CD4-positive, alpha-beta memory T cell (primary cell): ENCODE data around the gene LRIT1. TPM values are rescaled to one million over a fixed set of nuclear protein-coding genes. Genes with fewer than 3 reads are reported as not detected.
"Not testable (repeated sequence)": the region's sequence is repeated elsewhere in the genome, so short reads cannot be mapped to it uniquely, and the experiment has no call there.

Source experiments
- CTCF ChIA-PET: fragments of 350-600 bp; sonication (Branson Sonifier 250); formaldehyde crosslinking; loops from one replicate; lab custom pipeline; 2021; ENCODE audit warnings: inconsistent platforms; ENCODE audit not compliant: partially characterized antibody; lab: Charles Lee
- POLR2A ChIA-PET: fragments of 350-600 bp; sonication (Branson Sonifier 250); formaldehyde crosslinking; loops from one replicate; lab custom pipeline; 2021; ENCODE audit not compliant: partially characterized antibody; lab: Charles Lee
- DNase-seq, 5 donors: peaks; one replicate each; pipeline versions ENCODE4 v3.0.0 to v3.0.0-alpha.2; 2020 to 2022; ENCODE audit warnings: mixed read lengths in 1 of 5
- H3K27ac ChIP-seq: one replicate; pipeline ENCODE4 v1.7.0; 2013; ENCODE audit warnings: low read depth, low read length
- H3K27me3 ChIP-seq: 2 replicates; pipeline ENCODE4 v1.7.0; 2013; ENCODE audit warnings: mild to moderate bottlenecking, low read length, moderate library complexity; ENCODE audit not compliant: insufficient read depth
- H3K36me3 ChIP-seq: 2 replicates; pipeline ENCODE4 v1.7.0; 2013; ENCODE audit warnings: mild to moderate bottlenecking, low read length, moderate library complexity; ENCODE audit not compliant: insufficient read depth
- H3K4me1 ChIP-seq: 2 replicates; pipeline ENCODE4 v1.7.0; 2013; ENCODE audit warnings: mild to moderate bottlenecking, low read length, moderate library complexity; ENCODE audit not compliant: insufficient read depth
- H3K4me3 ChIP-seq, 2 donors: one replicate each; pipeline ENCODE4 v1.7.0; 2013; ENCODE audit warnings: low read length in 2 of 2, mild to moderate bottlenecking in 1 of 2
- H3K9me3 ChIP-seq, 2 donors: one replicate each; pipeline ENCODE4 v1.7.0; 2013; ENCODE audit warnings: low read length in 2 of 2, control low read depth in 1 of 2; ENCODE audit not compliant: control insufficient read depth in 1 of 2
- H3K27ac Mint-ChIP-seq, 7 donors: one replicate each; pipeline ENCODE4 v1.8.0; 2020 to 2021; ENCODE audit warnings: mixed read lengths in 7 of 7, mild to moderate bottlenecking in 6 of 7, inconsistent platforms in 3 of 7, moderate library complexity in 3 of 7
- H3K27me3 Mint-ChIP-seq, 2 donors: one replicate each; pipeline ENCODE4 v1.8.0; 2020 to 2021; ENCODE audit warnings: mixed read lengths in 2 of 2
- H3K36me3 Mint-ChIP-seq, 2 donors: one replicate each; pipeline ENCODE4 v1.8.0; 2020 to 2021; ENCODE audit warnings: mixed read lengths in 2 of 2, inconsistent platforms in 1 of 2, mild to moderate bottlenecking in 1 of 2
- H3K4me1 Mint-ChIP-seq, 4 donors: one replicate each; pipeline ENCODE4 v1.8.0; 2020 to 2021; ENCODE audit warnings: mixed read lengths in 4 of 4, mild to moderate bottlenecking in 1 of 4
- H3K4me3 Mint-ChIP-seq, 8 donors: one replicate each; pipeline ENCODE4 v1.8.0; 2020 to 2021; ENCODE audit warnings: mixed read lengths in 8 of 8, mild to moderate bottlenecking in 7 of 8, moderate library complexity in 6 of 8, inconsistent platforms in 3 of 8
- H3K9me3 Mint-ChIP-seq, 8 donors: one replicate each; pipeline ENCODE4 v1.8.0; 2020 to 2021; ENCODE audit warnings: mixed read lengths in 8 of 8, mild to moderate bottlenecking in 5 of 8, inconsistent platforms in 3 of 8, moderate library complexity in 1 of 8
- intact Hi-C: fragments of 100-400 bp; cut with micrococcal nuclease; formaldehyde crosslinking; loops from one replicate; pipeline ENCODE4 v1.15.1; 2023
- polyA plus RNA-seq, 2 donors: library from polyadenylated mRNA; unstranded; fragments of 300-500 nt; fragmentation: Illumina TruSeq; gene quantifications; one replicate each; pipeline ENCODE4 v1.2.3, GENCODE V29; 2021
- total RNA-seq, 2 experiments: library from RNA; stranded (reverse); gene quantifications; one replicate each; pipeline ENCODE4 v1.2.3, GENCODE V29; 2021

LRIT1 gene, protein sequence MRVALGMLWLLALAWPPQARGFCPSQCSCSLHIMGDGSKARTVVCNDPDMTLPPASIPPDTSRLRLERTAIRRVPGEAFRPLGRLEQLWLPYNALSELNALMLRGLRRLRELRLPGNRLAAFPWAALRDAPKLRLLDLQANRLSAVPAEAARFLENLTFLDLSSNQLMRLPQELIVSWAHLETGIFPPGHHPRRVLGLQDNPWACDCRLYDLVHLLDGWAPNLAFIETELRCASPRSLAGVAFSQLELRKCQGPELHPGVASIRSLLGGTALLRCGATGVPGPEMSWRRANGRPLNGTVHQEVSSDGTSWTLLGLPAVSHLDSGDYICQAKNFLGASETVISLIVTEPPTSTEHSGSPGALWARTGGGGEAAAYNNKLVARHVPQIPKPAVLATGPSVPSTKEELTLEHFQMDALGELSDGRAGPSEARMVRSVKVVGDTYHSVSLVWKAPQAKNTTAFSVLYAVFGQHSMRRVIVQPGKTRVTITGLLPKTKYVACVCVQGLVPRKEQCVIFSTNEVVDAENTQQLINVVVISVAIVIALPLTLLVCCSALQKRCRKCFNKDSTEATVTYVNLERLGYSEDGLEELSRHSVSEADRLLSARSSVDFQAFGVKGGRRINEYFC
- total RNA-seq (not detected), polyA plus RNA-seq (not detected)

DNA sequence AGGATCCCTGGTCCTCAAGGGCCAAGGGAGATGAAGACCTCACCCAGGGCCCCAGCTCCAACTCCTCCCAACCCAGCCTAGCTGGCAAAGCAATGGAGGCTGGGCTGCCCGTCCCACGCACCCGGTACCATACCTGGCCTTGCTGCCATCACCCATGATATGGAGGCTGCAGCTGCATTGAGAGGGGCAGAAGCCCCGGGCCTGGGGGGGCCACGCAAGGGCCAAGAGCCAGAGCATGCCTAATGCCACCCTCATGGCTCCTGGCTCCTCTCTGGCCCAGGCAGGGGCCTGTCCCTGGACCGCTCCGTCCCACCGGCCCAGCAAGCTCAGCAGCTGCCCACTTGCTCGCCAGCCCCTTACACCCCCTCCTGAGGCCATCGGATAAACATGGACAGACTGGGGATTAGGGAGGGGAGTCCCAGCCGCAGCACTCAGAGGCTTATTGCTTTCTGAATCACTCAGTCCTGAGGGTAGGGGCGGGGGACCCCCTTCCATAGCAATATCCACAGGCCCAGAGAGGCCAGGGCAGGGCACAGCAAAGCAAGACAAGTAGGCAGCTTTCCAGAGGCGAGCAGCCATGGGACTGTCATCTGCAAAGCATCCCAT is at the start of gene LRIT1:
LRIT1 (minus strand) TSS at position 362 of the 606 bp plus-strand sequence; CDS start at position 255, 107 bp downstream.
- no peaks in the 10 kb centered on the region for H3K4me1 ChIP-seq
- no peaks in the 10 kb centered on the region for H3K9me3 ChIP-seq
- no peak for DNase-seq
- H3K27me3 ChIP-seq: no peaks in the 10 kb centered on the region
- Mint-ChIP-seq H3K27me3 (peaks cover 4 to 10% of the 10 kb centered on the region in 2 donors), H3K4me3 (no peak within 1 kb of the TSS), H3K36me3 (no peaks in the 10 kb centered on the region), H3K4me1 (no peaks in the 10 kb centered on the region), H3K27ac (peak within 1 kb of the TSS in 1 of 7 donors; percentile 32), H3K9me3 (peaks cover 0 to 1% (median 0%) of the 10 kb centered on the region in 8 donors)
- intact Hi-C loops: no loop called here
- no peak within 1 kb of the TSS for H3K4me3 ChIP-seq
- no peaks in the 10 kb centered on the region for H3K36me3 ChIP-seq
- CTCF ChIA-PET: interaction anchor here (1.1 kb wide), 1 partner anchor 296 kb away, joined by 3 read pairs; no protein-coding TSS in a partner anchor
- no peak within 1 kb of the TSS for H3K27ac ChIP-seq
- POLR2A ChIA-PET: no interaction called here

DNA sequence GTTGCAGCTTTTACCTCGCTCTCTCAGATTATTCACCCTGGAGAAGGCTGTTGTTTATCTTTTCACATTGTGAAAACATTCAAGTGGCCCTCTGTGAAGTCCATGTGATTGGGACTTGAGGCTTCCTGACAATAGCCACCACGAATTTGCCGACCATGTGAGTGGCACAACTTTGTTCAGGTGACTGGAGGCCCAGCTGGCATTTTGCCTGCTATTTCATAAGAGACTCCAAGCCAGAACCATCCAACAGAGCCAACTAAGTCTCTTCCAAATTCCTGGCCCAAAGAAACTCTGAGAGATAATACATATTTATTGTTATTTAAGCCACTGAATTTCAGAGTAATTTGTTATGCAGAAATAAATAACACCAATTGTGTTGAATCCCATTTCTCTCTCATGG is 48.9 kb upstream of the LRIT1 start:
- Mint-ChIP-seq H3K36me3 (no peaks in the 10 kb centered on the region), H3K27ac (no peak overlapping the region), H3K27me3 (peaks cover 0 to 2% of the 10 kb centered on the region in 2 donors), H3K9me3 (peaks cover 0 to 1% (median 0%) of the 10 kb centered on the region in 8 donors), H3K4me3 (no peak overlapping the region), H3K4me1 (peaks cover 3 to 7% (median 4%) of the 10 kb centered on the region in 4 donors)
- no peak overlapping the region for H3K27ac ChIP-seq
- ChIA-PET CTCF (interaction anchor here (1.2 kb wide), 1 partner anchor 9 kb away, joined by 3 read pairs; no protein-coding TSS in a partner anchor), POLR2A (no interaction called here)
- no peaks in the 10 kb centered on the region for H3K36me3 ChIP-seq
- H3K4me3 ChIP-seq: no peak overlapping the region
- no peaks in the 10 kb centered on the region for H3K4me1 ChIP-seq
- H3K9me3 ChIP-seq: no peaks in the 10 kb centered on the region
- DNase-seq: no peak
- intact Hi-C loops: no loop called here
- H3K27me3 ChIP-seq: no peaks in the 10 kb centered on the region

DNA sequence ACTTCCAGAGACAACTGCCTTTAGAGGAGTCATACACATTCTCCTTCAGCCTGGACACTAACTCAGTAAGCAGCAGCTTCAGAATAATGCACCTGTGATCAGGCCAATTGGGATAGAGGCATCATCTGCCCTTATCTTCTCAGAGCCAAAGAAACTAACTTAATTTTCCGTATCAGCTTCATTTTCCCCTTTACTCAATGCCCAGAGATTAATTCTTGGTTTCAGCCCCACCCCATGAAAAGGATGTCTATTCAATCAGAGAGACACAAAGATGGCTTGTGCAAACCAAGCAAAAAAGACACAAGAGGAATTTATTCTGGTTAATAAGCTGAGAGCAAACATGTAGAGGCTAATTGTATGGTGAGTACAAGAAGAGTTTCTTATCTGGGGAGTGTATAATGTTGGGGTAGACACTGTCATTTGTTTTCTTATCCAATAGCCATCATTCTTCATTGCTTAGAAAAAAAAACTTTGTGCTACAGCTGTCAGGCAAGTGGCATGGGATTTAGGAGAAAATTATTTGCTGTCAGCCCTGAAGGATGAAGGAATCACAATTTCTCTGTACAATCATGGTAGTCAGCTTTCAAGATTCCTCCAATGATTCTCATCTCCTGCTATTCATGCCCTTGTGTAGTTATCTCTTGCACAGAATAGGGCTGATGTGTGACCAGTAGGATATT is 48.3 kb upstream of the LRIT1 start:
- no peak overlapping the region for H3K27ac Mint-ChIP-seq
- peaks cover 0 to 1% (median 0%) of the 10 kb centered on the region in 8 donors for H3K9me3 Mint-ChIP-seq
- Histone ChIP-seq H3K4me3 (no peak overlapping the region), H3K27ac (no peak overlapping the region), H3K36me3 (no peaks in the 10 kb centered on the region), H3K4me1 (no peaks in the 10 kb centered on the region), H3K9me3 (no peaks in the 10 kb centered on the region), H3K27me3 (no peaks in the 10 kb centered on the region)
- no peaks in the 10 kb centered on the region for H3K36me3 Mint-ChIP-seq
- POLR2A ChIA-PET: no interaction called here
- DNase-seq: no peak
- peaks cover 0 to 2% of the 10 kb centered on the region in 2 donors for H3K27me3 Mint-ChIP-seq
- intact Hi-C loops: no loop called here
- CTCF ChIA-PET: interaction anchor here (1.2 kb wide), 1 partner anchor 10 kb away, joined by 3 read pairs; no protein-coding TSS in a partner anchor
- no peak overlapping the region for H3K4me3 Mint-ChIP-seq
- H3K4me1 Mint-ChIP-seq: peaks cover 3 to 7% (median 4%) of the 10 kb centered on the region in 4 donors

DNA sequence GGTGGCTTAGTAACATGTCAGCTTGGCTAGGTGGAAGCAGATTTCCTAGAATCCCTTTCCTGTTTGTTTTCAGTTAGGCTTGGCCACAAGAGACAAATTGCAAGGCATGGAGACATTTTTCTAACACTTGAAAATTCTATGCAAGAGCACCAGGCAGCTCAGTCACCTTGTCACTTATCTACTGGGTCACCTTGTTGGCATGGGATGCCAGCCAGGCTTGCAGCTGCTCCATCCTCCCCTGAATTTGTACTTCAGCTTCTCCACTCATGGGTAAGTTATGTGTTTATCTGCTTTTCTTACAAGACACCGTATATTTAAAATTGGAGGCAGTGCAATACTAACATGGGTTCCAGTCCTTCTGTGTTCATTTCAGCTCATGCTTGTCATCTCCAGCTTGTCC is 46.8 kb upstream of the LRIT1 start:
- Histone ChIP-seq H3K36me3 (no peaks in the 10 kb centered on the region), H3K27ac (no peak overlapping the region), H3K4me3 (no peak overlapping the region), H3K27me3 (no peaks in the 10 kb centered on the region), H3K4me1 (no peaks in the 10 kb centered on the region), H3K9me3 (no peaks in the 10 kb centered on the region)
- intact Hi-C loops: no loop called here
- H3K27ac Mint-ChIP-seq: no peak overlapping the region
- POLR2A ChIA-PET: interaction anchor here (0.6 kb wide), 1 partner anchor 125 kb away, joined by 4 read pairs; no protein-coding TSS in a partner anchor
- H3K9me3 Mint-ChIP-seq: peaks cover 0 to 1% (median 0%) of the 10 kb centered on the region in 8 donors
- no peak overlapping the region for H3K4me3 Mint-ChIP-seq
- H3K27me3 Mint-ChIP-seq: peaks cover 0 to 2% of the 10 kb centered on the region in 2 donors
- CTCF ChIA-PET: no interaction called here
- H3K36me3 Mint-ChIP-seq: no peaks in the 10 kb centered on the region
- no peaks in the 10 kb centered on the region for H3K4me1 Mint-ChIP-seq
- no peak for DNase-seq

DNA sequence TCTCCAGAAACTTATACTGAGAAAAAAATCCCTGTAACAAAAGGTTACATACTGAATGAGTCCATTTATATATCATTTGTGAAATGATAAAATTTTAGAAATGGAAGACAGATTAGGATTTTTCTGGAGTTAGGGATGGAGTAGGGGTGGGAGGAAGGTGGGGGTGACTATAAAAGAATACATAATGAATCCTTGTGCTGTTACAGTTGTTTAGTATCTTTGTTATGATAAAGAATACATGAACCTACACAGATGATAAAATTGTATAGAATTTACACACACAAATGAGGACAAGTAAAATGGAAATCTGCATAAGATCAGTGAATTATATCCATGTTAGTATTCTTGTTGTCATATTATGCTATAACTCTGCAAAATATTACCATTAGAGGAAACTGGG is 45.3 kb upstream of the LRIT1 start:
- peaks cover 0 to 1% (median 0%) of the 10 kb centered on the region in 8 donors for H3K9me3 Mint-ChIP-seq
- H3K36me3 ChIP-seq: no peaks in the 10 kb centered on the region
- intact Hi-C loops: no loop called here
- H3K4me1 ChIP-seq: no peaks in the 10 kb centered on the region
- ChIA-PET CTCF (interaction anchor here (0.7 kb wide), 1 partner anchor 17 kb away, joined by 3 read pairs; no protein-coding TSS in a partner anchor), POLR2A (no interaction called here)
- no peak overlapping the region for H3K27ac ChIP-seq
- DNase-seq: no peak
- H3K36me3 Mint-ChIP-seq: no peaks in the 10 kb centered on the region
- H3K27me3 ChIP-seq: no peaks in the 10 kb centered on the region
- H3K9me3 ChIP-seq: no peaks in the 10 kb centered on the region
- H3K4me3 Mint-ChIP-seq: no peak overlapping the region
- peaks cover 0 to 2% of the 10 kb centered on the region in 2 donors for H3K27me3 Mint-ChIP-seq
- no peak overlapping the region for H3K27ac Mint-ChIP-seq
- no peaks in the 10 kb centered on the region for H3K4me1 Mint-ChIP-seq
- no peak overlapping the region for H3K4me3 ChIP-seq

DNA sequence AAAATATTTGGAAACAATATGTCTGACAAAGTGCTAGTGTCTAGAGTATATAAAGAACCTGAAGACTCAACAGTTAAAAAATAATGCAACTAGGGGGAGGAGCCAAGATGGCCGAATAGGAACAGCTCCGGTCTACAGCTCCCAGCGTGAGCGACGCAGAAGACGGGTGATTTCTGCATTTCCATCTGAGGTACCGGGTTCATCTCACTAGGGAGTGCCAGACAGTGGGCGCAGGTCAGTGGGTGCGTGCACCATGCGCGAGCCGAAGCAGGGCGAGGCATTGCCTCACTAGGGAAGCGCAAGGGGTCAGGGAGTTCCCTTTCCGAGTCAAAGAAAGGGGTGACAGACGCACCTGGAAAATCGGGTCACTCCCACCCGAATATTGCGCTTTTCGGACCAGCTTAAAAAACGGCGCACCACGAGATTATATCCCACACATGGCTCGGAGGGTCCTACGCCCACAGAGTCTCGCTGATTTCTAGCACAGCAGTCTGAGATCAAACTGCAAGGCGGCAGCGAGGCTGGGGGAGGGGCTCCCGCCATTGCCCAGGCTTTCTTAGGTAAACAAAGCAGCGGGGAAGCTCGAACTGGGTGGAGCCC is 38.6 kb upstream of the LRIT1 start:
- H3K27me3 ChIP-seq, H3K9me3 ChIP-seq, H3K4me1 Mint-ChIP-seq, H3K36me3 ChIP-seq, H3K4me3 ChIP-seq, H3K36me3 Mint-ChIP-seq, CTCF ChIA-PET, H3K27ac ChIP-seq, POLR2A ChIA-PET, DNase-seq, intact Hi-C loops, H3K4me1 ChIP-seq, H3K9me3 Mint-ChIP-seq: not testable (repeated sequence)
- H3K27me3 Mint-ChIP-seq: peaks cover 11 to 25% of the 10 kb centered on the region in 2 donors
- peak overlapping the region in 2 of 8 donors; percentile 25 to 69 for H3K4me3 Mint-ChIP-seq
- peak overlapping the region in 1 of 7 donors; percentile 19 for H3K27ac Mint-ChIP-seq
